K562 (cell line): ENCODE data around the gene FCGR3A. TPM values are rescaled to one million over a fixed set of nuclear protein-coding genes. Genes with fewer than 3 reads are reported as not detected.
A peak's percentile ranks its signal among the peaks of the same experiment; 100 is the strongest.
"Not testable (repeated sequence)": the region's sequence is repeated elsewhere in the genome, so short reads cannot be mapped to it uniquely, and the experiment has no call there.

Experiments used
- ATAC-seq: fragments of 200-7000 bp; cut with Tn5 transposase; 3 replicates; pipeline ENCODE4 v1.9.1; 2020; ENCODE audit warnings: moderate library complexity
- BruUV-seq: library from RNA; stranded (reverse); fragments of 400-500 nt; replicated peaks from 2 replicates; lab custom pipeline; 2021; lab: Mats Ljungman, UMichigan
- CTCF ChIA-PET: fragments of 300-600 bp; formaldehyde crosslinking; extraction: SDS; loops from one replicate; lab custom pipeline; 2021; ENCODE audit warnings: low intra/inter-chr PET ratio; lab: Yijun Ruan, JAX
- POLR2A ChIA-PET: fragments of 300-600, 350-650 bp; sonication (Branson Sonifier 250); formaldehyde crosslinking; extraction: SDS; loops from one replicate; lab custom pipeline; 2021; ENCODE audit warnings: antibody characterized with exemption, inconsistent platforms; lab: Yijun Ruan, JAX
- DNase-seq, 4 experiments: peaks; one replicate each; pipeline versions ENCODE4 v3.0.0 to v3.0.0-alpha.2; 2011 to 2018; ENCODE audit warnings: low spot score in 3 of 4, mixed read lengths in 3 of 4; ENCODE audit errors: extremely low read depth in 1 of 4
- FAIRE-seq: peaks from 2 replicates; lab custom pipeline; 2011; peaks lifted over from hg19 to GRCh38; lab: Jason Lieb, UNC
- H2AFZ ChIP-seq: 2 replicates; pipeline ENCODE4 v1.6.0; 2011; ENCODE audit warnings: low read depth, low read length, control low read depth, inconsistent platforms
- H3K27ac ChIP-seq: fragments of 200-600 bp; 3 replicates; pipeline ENCODE4 v1.8.0; 2011; ENCODE audit warnings: low read depth, mild to moderate bottlenecking, control low read depth, inconsistent platforms, low read length, moderate library complexity, mixed read lengths; ENCODE audit errors: extremely low read depth
- H3K27me3 ChIP-seq, 2 experiments: fragments of 300-600 bp in 1 of 2; 2 replicates in 1 of 2; 3 replicates in 1 of 2; pipeline versions ENCODE4 v1.6.0 to v1.8.0; 2011; ENCODE audit warnings: inconsistent platforms in 2 of 2, low read length in 2 of 2, mild to moderate bottlenecking in 1 of 2, mixed read lengths in 1 of 2, moderate library complexity in 1 of 2; ENCODE audit not compliant: control insufficient read depth in 2 of 2, insufficient read depth in 2 of 2
- H3K36me3 ChIP-seq: fragments of 300-600 bp; 3 replicates; pipeline ENCODE4 v1.8.0; 2011; ENCODE audit warnings: mild to moderate bottlenecking, low read length, inconsistent platforms; ENCODE audit not compliant: control insufficient read depth, insufficient read depth
- H3K4me1 ChIP-seq, 2 experiments: fragments of 200-600 bp in 1 of 2; replicated peaks in 1 of 2; 2 replicates in 1 of 2; 3 replicates in 1 of 2; pipeline versions ENCODE4 v1.5.1 to v1.8.0; 2011; ENCODE audit warnings: inconsistent platforms in 2 of 2, low read length in 2 of 2, mild to moderate bottlenecking in 1 of 2, mixed read lengths in 1 of 2, moderate library complexity in 1 of 2; ENCODE audit not compliant: control insufficient read depth in 2 of 2, insufficient read depth in 2 of 2
- H3K4me2 ChIP-seq: 2 replicates; pipeline ENCODE4 v1.6.1; 2011; ENCODE audit warnings: low read length, control low read depth, inconsistent platforms, mixed read lengths; ENCODE audit not compliant: insufficient read depth
- H3K4me3 ChIP-seq: fragments of 200-600 bp; sonication (generic), shearing (Covaris generic); 2 replicates; pipeline ENCODE4 v1.5.1; 2016; ENCODE audit warnings: control low read depth, inconsistent platforms
- H3K79me2 ChIP-seq: fragments of 200-600 bp; 3 replicates; pipeline ENCODE4 v1.8.0; 2011; ENCODE audit warnings: low read length, inconsistent platforms; ENCODE audit not compliant: control insufficient read depth, insufficient read depth
- H3K9ac ChIP-seq, 2 experiments: 2 replicates each; pipeline versions ENCODE4 v1.6.0 to v1.6.1; 2011; ENCODE audit warnings: low read depth in 2 of 2, low read length in 2 of 2, control low read depth in 1 of 2, inconsistent platforms in 1 of 2, mild to moderate bottlenecking in 1 of 2, mixed read lengths in 1 of 2; ENCODE audit not compliant: insufficient read depth in 1 of 2
- H3K9me1 ChIP-seq: one replicate; pipeline ENCODE4 v1.6.0; 2011; ENCODE audit warnings: inconsistent platforms, mild to moderate bottlenecking, low read length, moderate library complexity; ENCODE audit not compliant: control insufficient read depth, insufficient read depth
- H3K9me3 ChIP-seq: replicated peaks from 2 replicates; pipeline ENCODE4 v1.5.1; 2011; ENCODE audit warnings: low read depth, low read length, inconsistent platforms; ENCODE audit not compliant: control insufficient read depth, insufficient read depth
- H4K20me1 ChIP-seq: replicated peaks from 2 replicates; pipeline ENCODE4 v1.6.1; 2011; ENCODE audit warnings: low read length, inconsistent platforms, mixed read lengths; ENCODE audit not compliant: control insufficient read depth, insufficient read depth
- ARID1B ChIP-seq: fragments of 450-650 bp; IDR thresholded peaks from 2 replicates; pipeline ENCODE4 v1.6.1; 2016; ENCODE audit warnings: antibody characterized with exemption, mild to moderate bottlenecking, inconsistent platforms
- ATF3 ChIP-seq, 2 experiments: fragments of 450-650 bp in 1 of 2; sonication (generic) in 1 of 2; formaldehyde crosslinking in 1 of 2; IDR thresholded peaks in 1 of 2; conservative IDR thresholded peaks in 1 of 2; 2 replicates each; pipeline versions ENCODE4 v1.6.1 to v1.8.1; 2016 to 2023; ENCODE audit warnings: mild to moderate bottlenecking in 2 of 2, moderate library complexity in 2 of 2, inconsistent platforms in 1 of 2, missing genetic modification reagents in 1 of 2
- ATF7 ChIP-seq: fragments of 450-650 bp; IDR thresholded peaks from 2 replicates; pipeline ENCODE4 v1.7.1; 2014; ENCODE audit warnings: mild to moderate bottlenecking, moderate library complexity
- BACH1 ChIP-seq: fragments of 200-800 bp; sonication (Bioruptor generic); IDR thresholded peaks from 2 replicates; pipeline ENCODE4 v1.6.1; 2016; ENCODE audit warnings: missing genetic modification characterization, missing compliant biosample characterization
- FOSL1 ChIP-seq: fragments of 200-800 bp; sonication (Bioruptor generic); conservative IDR thresholded peaks from 2 replicates; pipeline ENCODE4 v1.6.1; 2016; ENCODE audit warnings: missing genetic modification characterization, missing compliant biosample characterization
- FOXK2 ChIP-seq, 2 experiments: fragments of 450-650 bp; IDR thresholded peaks in 1 of 2; conservative IDR thresholded peaks in 1 of 2; 2 replicates each; pipeline ENCODE4 v1.6.1; 2016; ENCODE audit warnings: low read depth in 2 of 2, mild to moderate bottlenecking in 1 of 2
- HDAC2 ChIP-seq: fragments of 450-650 bp; IDR thresholded peaks from 2 replicates; pipeline ENCODE4 v1.6.1; 2016; ENCODE audit warnings: mild to moderate bottlenecking
- JUND ChIP-seq, 2 experiments: IDR thresholded peaks; 2 replicates in 1 of 2; 3 replicates in 1 of 2; pipeline ENCODE4 v1.6.1; 2011; ENCODE audit warnings: borderline replicate concordance in 2 of 2, low read depth in 2 of 2, low read length in 2 of 2, improper control_type of control experiment in 1 of 2, missing biosample characterization in 1 of 2, missing genetic modification characterization in 1 of 2, missing genetic modification reagents in 1 of 2
- MEIS2 ChIP-seq: fragments of 450-650 bp; IDR thresholded peaks from 2 replicates; pipeline ENCODE4 v1.6.1; 2014; ENCODE audit warnings: mild to moderate bottlenecking; ENCODE audit not compliant: partially characterized antibody
- PKNOX1 ChIP-seq: fragments of 450-650 bp; IDR thresholded peaks from 2 replicates; pipeline ENCODE4 v1.6.1; 2016
- SMARCA4 ChIP-seq: fragments of 450-650 bp; IDR thresholded peaks from 2 replicates; pipeline ENCODE4 v1.6.1; 2016
- ZNF592 ChIP-seq: fragments of 450-650 bp; IDR thresholded peaks from 2 replicates; pipeline ENCODE4 v1.6.1; 2017; ENCODE audit warnings: antibody characterized with exemption, mild to moderate bottlenecking
- WGBS: fragments of 100-300 bp; shearing (Covaris generic); methylation state at CpG from one replicate; pipeline ENCODE4 v1.1.6; 2016; ENCODE audit warnings: low coverage, mixed read lengths; ENCODE audit not compliant: insufficient coverage; ENCODE audit errors: missing lambda C conversion rate; 5-methylcytosine and 5-hydroxymethylcytosine counted together
- in situ Hi-C: fragments of 300-500 bp; cut with MboI; formaldehyde crosslinking; loops from 4 replicates; pipeline ENCODE4 v1.15.0; 2018; ENCODE audit warnings: inconsistent platforms, mixed read lengths
- intact Hi-C: fragments of 100-400 bp; cut with micrococcal nuclease; formaldehyde crosslinking; loops from 2 replicates; pipeline ENCODE4 v1.14.2; 2022
- polyA plus RNA-seq, 8 experiments: library from polyadenylated mRNA; depleted of rRNA in 4 of 8; stranded (reverse) in 5 of 8; unstranded in 3 of 8; fragments of >200 nt; fragmentation: Nextera tagmentation in 2 of 8; fragmentation: Illumina TruSeq in 1 of 8; extraction: Ambion mirVana in 2 of 8; extraction: Trizol in 1 of 8; gene quantifications; 2 replicates each; pipeline versions ENCODE4 v1.2.1 to v1.2.3, GENCODE V29; 2011 to 2014; ENCODE audit warnings: inconsistent platforms in 1 of 8, missing spikeins in 1 of 8
- total RNA-seq, 7 experiments: library from RNA; depleted of rRNA in 6 of 7; stranded (reverse); fragments of >200 nt in 6 of 7; fragmentation: Illumina TruSeq in 2 of 7; extraction: Trizol in 2 of 7; gene quantifications; 2 replicates each; pipeline versions ENCODE4 v1.2.1 to v1.2.3, GENCODE V29; 2011 to 2021; ENCODE audit warnings: low replicate concordance in 1 of 7

The FCGR3A gene
- total and polyA plus RNA-seq, 9 of the 15 experiments (the other 6 are each of a cell fraction or from before 2014, with no cell fraction given), result 0.04 to 0.29 (median 0.14) TPM; not detected in 3

GRCh38 chr1:161543125-161543524 is 6.5 kb downstream of the FCGR3A start:
- ATAC-seq, result peak; percentile 63
- CTCF ChIA-PET; H3K4me3 ChIP-seq; H3K9me3 ChIP-seq; H4K20me1 ChIP-seq; H3K27me3 ChIP-seq; H3K9me1 ChIP-seq; POLR2A ChIA-PET; BruUV-seq; H3K36me3 ChIP-seq; H3K79me2 ChIP-seq; TF ChIP-seq ATF3 (CRISPR knock-in tag; conservative IDR thresholded peaks at IDR 0.05): not testable (repeated sequence)
- intact Hi-C loops, result loop anchor here (5.0 kb wide), 1 partner anchor 36 kb away; the partner anchor contains the start of gene FCGR2A
- FAIRE-seq, result peak; percentile 92
- peaks cover 0 to 18% of the 10 kb centered on the region in 2 experiments; a peak in 4 of 5 replicates for H3K4me1 ChIP-seq
- peak; percentile 26 to 82 (median 41) for DNase-seq
- peak overlapping the region in 1 of 2 experiments; percentile 38; a peak in 1 of 4 replicates for H3K9ac ChIP-seq
- 0% methylated on average over 1 of the region's 1 CpG for WGBS
- peak overlapping the region; percentile 60; the same call in 1 of the 2 replicates for H2AFZ ChIP-seq
- peak overlapping the region; percentile 68 for H3K27ac ChIP-seq
- in situ Hi-C loops, result loop anchor here (5.0 kb wide), 1 partner anchor 79 kb away; no protein-coding TSS in a partner anchor
- peak; percentile 61; the same call in 1 of the 2 replicates for TF ChIP-seq PKNOX1
- peak; percentile 28 for TF ChIP-seq MEIS2
- peak; percentile 36; the same call in 1 of the 2 replicates for TF ChIP-seq HDAC2
- TF ChIP-seq ATF7, result peak; percentile 52
- 0 out of 2 replicates have a peak, but pooled peaks have one; percentile 15 for TF ChIP-seq SMARCA4
- peak; percentile 39 to 56; a peak in 1 of 4 replicates for TF ChIP-seq FOXK2 (conservative IDR thresholded peaks at IDR 0.05 in 1 of 2, IDR thresholded peaks at IDR 0.05 in 1 of 2; ENCODE audit: low read depth in 2 of 2)
- 0 out of 2 replicates have a peak, but pooled peaks have one; percentile 6 for TF ChIP-seq ARID1B
- TF ChIP-seq ZNF592, result peak; percentile 58
- peak; percentile 62 for TF ChIP-seq ATF3 (IDR thresholded peaks at IDR 0.05)
- 0 out of 2 replicates have a peak, but pooled peaks have one; percentile 1 for TF ChIP-seq BACH1 (tag)
- 0 out of 2 replicates have a peak, but pooled peaks have one; percentile 39 for TF ChIP-seq FOSL1 (tag)
- peak; percentile 11; the same call in 1 of the 2 replicates for TF ChIP-seq JUND (IDR thresholded peaks at IDR 0.05; ENCODE audit: borderline replicate concordance, low read depth, low read length)
- peak; percentile 53; the same call in 1 of the 3 replicates for TF ChIP-seq JUND (tag; IDR thresholded peaks at IDR 0.05; ENCODE audit: borderline replicate concordance, low read depth, low read length)
- peak overlapping the region; percentile 67 for H3K4me2 ChIP-seq
